Glutamatergic neuron (in vitro differentiated cells): ENCODE measurements around the gene RAPGEF6. TPM values are rescaled to one million over a fixed set of nuclear protein-coding genes. Genes with fewer than 3 reads are reported as not detected.

Source experiments
- total RNA-seq: library from RNA; stranded (reverse); fragmentation: NEBNext Ultra II Directional; extraction: Animal tissue kit (Norgen Biotek cat#: 25700); gene quantifications from one replicate; pipeline ENCODE4 v1.2.1, GENCODE V29; 2021; ENCODE audit not compliant: unreplicated experiment

RAPGEF6 gene
- total RNA-seq, 1 donor from 2014 or later, result 278 TPM

Other genes starting within 250 kb of the RAPGEF6 start
- 23.2 TPM for gene FNIP1, start 161.8 kb upstream of the RAPGEF6 start, total RNA-seq